Activated CD8-positive, alpha-beta T cell treated with anti-CD3 and anti-CD28 coated beads for 36 hours (primary cell): ENCODE results near the gene CREBBP. TPM values are rescaled to one million over a fixed set of nuclear protein-coding genes. Genes with fewer than 3 reads are reported as not detected.

Experiments used
- ATAC-seq: fragments of 200-7000 bp; cut with Tn5 transposase; one replicate; pipeline ENCODE4 v1.10.0; 2021; ENCODE audit warnings: mild to moderate bottlenecking, moderate library complexity
- CTCF ChIA-PET: fragments of 350-600 bp; sonication (Branson Sonifier 250); formaldehyde crosslinking; loops from one replicate; lab custom pipeline; 2021; ENCODE audit warnings: antibody characterized with exemption; lab: Charles Lee
- POLR2A ChIA-PET: fragments of 350-600 bp; sonication (Branson Sonifier 250); formaldehyde crosslinking; loops from one replicate; lab custom pipeline; 2021; ENCODE audit warnings: antibody characterized with exemption; lab: Charles Lee
- DNase-seq: peaks from one replicate; pipeline ENCODE4 v3.0.0-alpha.2; 2020
- H3K27ac Mint-ChIP-seq: one replicate; pipeline ENCODE4 v1.8.0; 2021; ENCODE audit warnings: mild to moderate bottlenecking, mixed read lengths
- H3K27me3 Mint-ChIP-seq: one replicate; pipeline ENCODE4 v1.8.0; 2021; ENCODE audit warnings: mixed read lengths
- H3K36me3 Mint-ChIP-seq: one replicate; pipeline ENCODE4 v1.8.0; 2021; ENCODE audit warnings: low read depth, mixed read lengths
- H3K4me1 Mint-ChIP-seq: one replicate; pipeline ENCODE4 v1.8.0; 2021; ENCODE audit warnings: low read depth, mixed read lengths
- H3K4me3 Mint-ChIP-seq: one replicate; pipeline ENCODE4 v1.8.0; 2021; ENCODE audit warnings: mild to moderate bottlenecking, moderate library complexity, mixed read lengths
- H3K9me3 Mint-ChIP-seq: one replicate; pipeline ENCODE4 v1.8.0; 2021; ENCODE audit warnings: mixed read lengths
- intact Hi-C: fragments of 100-400 bp; cut with micrococcal nuclease; formaldehyde crosslinking; loops from one replicate; pipeline ENCODE4 v1.10.0; 2022
- total RNA-seq, 2 experiments: library from RNA; stranded (reverse); gene quantifications; one replicate each; pipeline ENCODE4 v1.2.3, GENCODE V29; 2021
- TF ChIP-seq, protein P1 (sequence below): fragments of 200-600 bp; IDR thresholded peaks from one replicate; pipeline ENCODE4 v1.8.0; 2022; ENCODE audit warnings: antibody characterized with exemption, mild to moderate bottlenecking

The CREBBP gene
- total RNA-seq, 2 experiments from 2014 or later = 27.9 to 33.5 TPM

- TF ChIP-seq, protein P1, sequence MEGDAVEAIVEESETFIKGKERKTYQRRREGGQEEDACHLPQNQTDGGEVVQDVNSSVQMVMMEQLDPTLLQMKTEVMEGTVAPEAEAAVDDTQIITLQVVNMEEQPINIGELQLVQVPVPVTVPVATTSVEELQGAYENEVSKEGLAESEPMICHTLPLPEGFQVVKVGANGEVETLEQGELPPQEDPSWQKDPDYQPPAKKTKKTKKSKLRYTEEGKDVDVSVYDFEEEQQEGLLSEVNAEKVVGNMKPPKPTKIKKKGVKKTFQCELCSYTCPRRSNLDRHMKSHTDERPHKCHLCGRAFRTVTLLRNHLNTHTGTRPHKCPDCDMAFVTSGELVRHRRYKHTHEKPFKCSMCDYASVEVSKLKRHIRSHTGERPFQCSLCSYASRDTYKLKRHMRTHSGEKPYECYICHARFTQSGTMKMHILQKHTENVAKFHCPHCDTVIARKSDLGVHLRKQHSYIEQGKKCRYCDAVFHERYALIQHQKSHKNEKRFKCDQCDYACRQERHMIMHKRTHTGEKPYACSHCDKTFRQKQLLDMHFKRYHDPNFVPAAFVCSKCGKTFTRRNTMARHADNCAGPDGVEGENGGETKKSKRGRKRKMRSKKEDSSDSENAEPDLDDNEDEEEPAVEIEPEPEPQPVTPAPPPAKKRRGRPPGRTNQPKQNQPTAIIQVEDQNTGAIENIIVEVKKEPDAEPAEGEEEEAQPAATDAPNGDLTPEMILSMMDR = no peak
- H3K4me1 Mint-ChIP-seq = peaks cover 20% of the 10 kb centered on the region
- no peak for DNase-seq
- H3K4me3 Mint-ChIP-seq = no peak overlapping the region
- CTCF ChIA-PET = no interaction called here
- H3K9me3 Mint-ChIP-seq = no peaks in the 10 kb centered on the region
- POLR2A ChIA-PET = interaction anchor here (0.6 to 1.6 kb wide), 5 partner anchors 10 to 1166 kb away, joined by 3 to 4 read pairs (median 3); partner anchors contain the start of gene TRAP1
- ATAC-seq = no peak
- H3K27ac Mint-ChIP-seq = no peak overlapping the region
- H3K36me3 Mint-ChIP-seq = peaks cover 23% of the 10 kb centered on the region
- intact Hi-C loops = loop anchor here (10.0 kb wide), 1 partner anchor 178 kb away; no protein-coding TSS in a partner anchor
- no peaks in the 10 kb centered on the region for H3K27me3 Mint-ChIP-seq
Observed at GRCh38 chr16:3696425-3697218, 183.9 kb downstream of the CREBBP start.

DNA sequence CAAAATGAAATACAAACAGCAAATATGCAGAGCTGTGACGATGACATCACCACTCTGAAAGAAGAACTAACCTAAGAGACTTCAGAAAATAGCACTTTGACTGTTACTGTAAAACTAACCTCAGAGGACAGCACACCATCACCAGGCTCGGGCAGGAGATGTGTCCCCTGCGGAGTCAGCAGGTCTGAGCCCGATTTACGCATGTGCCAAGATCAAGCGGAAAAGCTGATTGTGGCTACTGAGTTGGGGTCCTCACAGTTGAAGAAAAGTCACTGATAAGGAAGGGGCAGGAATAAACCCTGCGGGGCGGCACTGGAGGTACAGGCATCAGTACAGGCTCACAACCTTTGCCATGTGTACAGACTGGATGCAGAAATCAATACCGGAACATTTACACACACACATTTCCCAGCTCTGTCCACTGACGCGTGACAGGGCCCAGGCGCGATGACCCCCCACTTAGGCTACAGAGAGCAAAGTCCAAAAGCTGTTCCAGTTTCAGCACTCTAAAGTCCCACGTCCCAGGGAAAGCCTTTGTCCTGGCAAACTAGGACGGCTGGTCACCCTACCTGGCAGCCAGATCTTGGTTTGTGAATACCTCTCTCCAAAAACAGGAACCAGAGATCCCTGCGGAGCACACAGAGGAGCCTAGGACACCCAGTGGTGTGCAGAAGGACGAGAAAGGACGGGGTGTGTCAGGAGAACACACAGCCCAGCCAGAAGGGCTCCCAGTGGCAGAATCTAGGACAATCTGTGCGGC lies 184.7 kb downstream of the CREBBP start:
- peaks cover 25% of the 10 kb centered on the region for H3K4me1 Mint-ChIP-seq
- ChIA-PET CTCF (no interaction called here), POLR2A (interaction anchor here (0.6 to 1.6 kb wide), 4 partner anchors 9 to 167 kb away, joined by 3 to 4 read pairs (median 3); partner anchors contain the start of gene TRAP1)
- no peaks in the 10 kb centered on the region for H3K27me3 Mint-ChIP-seq
- no peak overlapping the region for H3K27ac Mint-ChIP-seq
- H3K9me3 Mint-ChIP-seq = no peaks in the 10 kb centered on the region
- no peak overlapping the region for H3K4me3 Mint-ChIP-seq
- TF ChIP-seq, protein P1 = no peak
- intact Hi-C loops = loop anchor here (10.0 kb wide), 1 partner anchor 179 kb away; no protein-coding TSS in a partner anchor
- ATAC-seq = no peak
- no peak for DNase-seq
- H3K36me3 Mint-ChIP-seq = peaks cover 21% of the 10 kb centered on the region

DNA sequence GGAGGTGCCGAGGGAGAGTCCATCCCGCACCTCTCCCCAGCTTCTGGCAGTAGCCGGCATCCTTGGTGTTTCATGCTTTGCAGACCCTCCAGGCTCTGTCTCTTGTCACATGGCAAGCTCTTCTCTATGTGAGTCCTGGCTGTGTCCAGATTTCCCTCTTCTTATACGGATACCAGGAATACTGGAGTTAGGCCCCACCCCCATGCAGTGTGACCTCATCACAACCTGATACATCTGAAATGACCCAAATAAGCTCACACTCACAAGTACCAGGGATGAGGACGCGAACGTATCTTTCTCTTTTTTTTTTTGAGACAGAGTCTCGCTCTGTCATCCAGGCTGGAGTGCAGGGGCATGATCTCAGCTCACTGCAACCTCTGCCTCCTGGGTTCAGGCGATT lies 186.5 kb downstream of the CREBBP start:
- Mint-ChIP-seq H3K4me1 (peaks cover 24% of the 10 kb centered on the region), H3K27ac (no peak overlapping the region), H3K4me3 (no peak overlapping the region)

DNA sequence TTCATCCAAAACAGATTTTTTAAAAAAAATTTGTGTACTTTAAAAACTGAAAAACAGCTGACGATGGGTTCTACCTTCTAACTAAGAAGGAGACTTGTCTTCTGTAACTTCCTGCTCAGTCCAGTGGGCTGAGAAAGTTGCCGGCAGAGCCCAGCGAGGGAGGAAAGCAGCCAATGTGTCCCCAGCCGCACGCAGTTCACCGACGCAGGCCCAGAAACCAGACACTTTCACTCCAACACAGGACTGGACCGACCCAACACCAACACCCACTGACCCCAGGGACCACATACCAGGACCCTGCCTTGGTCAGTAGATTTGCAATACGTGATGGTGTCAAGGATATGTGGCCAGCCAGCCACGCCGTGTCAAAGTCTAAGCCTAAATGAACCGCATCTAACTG lies 188.8 kb downstream of the CREBBP start:
- H3K4me3 Mint-ChIP-seq = no peak overlapping the region
- TF ChIP-seq, protein P1 = no peak
- peaks cover 20% of the 10 kb centered on the region for H3K4me1 Mint-ChIP-seq
- intact Hi-C loops = loop anchor here (10.0 kb wide), 1 partner anchor 183 kb away; no protein-coding TSS in a partner anchor
- DNase-seq (no peak), ATAC-seq (no peak)
- peaks cover 44% of the 10 kb centered on the region for H3K36me3 Mint-ChIP-seq
- H3K27me3 Mint-ChIP-seq = no peaks in the 10 kb centered on the region
- CTCF ChIA-PET = interaction anchor here (0.6 to 2.0 kb wide), 6 partner anchors 9 to 187 kb away, joined by 3 to 18 read pairs (median 8); no protein-coding TSS in a partner anchor
- no peak overlapping the region for H3K27ac Mint-ChIP-seq
- POLR2A ChIA-PET = interaction anchor here (0.7 to 1.6 kb wide), 4 partner anchors 10 to 189 kb away, joined by 3 to 6 read pairs (median 4); partner anchors contain the start of genes CREBBP and TRAP1
- H3K9me3 Mint-ChIP-seq = no peaks in the 10 kb centered on the region

More for the DNA sequence above, 186.5 kb downstream of the CREBBP start:
- intact Hi-C loops = loop anchor here (10.0 kb wide), 1 partner anchor 181 kb away; no protein-coding TSS in a partner anchor
- H3K9me3 Mint-ChIP-seq = no peaks in the 10 kb centered on the region
- no peak for ATAC-seq
- TF ChIP-seq, protein P1 = no peak
- no peak for DNase-seq
- no peaks in the 10 kb centered on the region for H3K27me3 Mint-ChIP-seq
- POLR2A ChIA-PET = no interaction called here
- CTCF ChIA-PET = interaction anchor here (0.7 kb wide), 1 partner anchor 643 kb away, joined by 3 read pairs; no protein-coding TSS in a partner anchor
- peaks cover 26% of the 10 kb centered on the region for H3K36me3 Mint-ChIP-seq
